ENCODE data around the gene NDUFAF3.

NDUFAF3 gene

GRCh38 chr3:49028298-49028672 is 6.4 kb downstream of the NDUFAF3 start:
- 0 out of 3 replicates have a peak, but pooled peaks have one; percentile 0 for ATAC-seq
- TF ChIP-seq, protein P1, sequence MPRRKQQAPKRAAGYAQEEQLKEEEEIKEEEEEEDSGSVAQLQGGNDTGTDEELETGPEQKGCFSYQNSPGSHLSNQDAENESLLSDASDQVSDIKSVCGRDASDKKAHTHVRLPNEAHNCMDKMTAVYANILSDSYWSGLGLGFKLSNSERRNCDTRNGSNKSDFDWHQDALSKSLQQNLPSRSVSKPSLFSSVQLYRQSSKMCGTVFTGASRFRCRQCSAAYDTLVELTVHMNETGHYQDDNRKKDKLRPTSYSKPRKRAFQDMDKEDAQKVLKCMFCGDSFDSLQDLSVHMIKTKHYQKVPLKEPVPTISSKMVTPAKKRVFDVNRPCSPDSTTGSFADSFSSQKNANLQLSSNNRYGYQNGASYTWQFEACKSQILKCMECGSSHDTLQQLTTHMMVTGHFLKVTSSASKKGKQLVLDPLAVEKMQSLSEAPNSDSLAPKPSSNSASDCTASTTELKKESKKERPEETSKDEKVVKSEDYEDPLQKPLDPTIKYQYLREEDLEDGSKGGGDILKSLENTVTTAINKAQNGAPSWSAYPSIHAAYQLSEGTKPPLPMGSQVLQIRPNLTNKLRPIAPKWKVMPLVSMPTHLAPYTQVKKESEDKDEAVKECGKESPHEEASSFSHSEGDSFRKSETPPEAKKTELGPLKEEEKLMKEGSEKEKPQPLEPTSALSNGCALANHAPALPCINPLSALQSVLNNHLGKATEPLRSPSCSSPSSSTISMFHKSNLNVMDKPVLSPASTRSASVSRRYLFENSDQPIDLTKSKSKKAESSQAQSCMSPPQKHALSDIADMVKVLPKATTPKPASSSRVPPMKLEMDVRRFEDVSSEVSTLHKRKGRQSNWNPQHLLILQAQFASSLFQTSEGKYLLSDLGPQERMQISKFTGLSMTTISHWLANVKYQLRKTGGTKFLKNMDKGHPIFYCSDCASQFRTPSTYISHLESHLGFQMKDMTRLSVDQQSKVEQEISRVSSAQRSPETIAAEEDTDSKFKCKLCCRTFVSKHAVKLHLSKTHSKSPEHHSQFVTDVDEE (CRISPR knock-in tag; IDR thresholded peaks at IDR 0.05): no peak
- TF ChIP-seq ZNF8 (CRISPR knock-in tag; IDR thresholded peaks at IDR 0.05) (no peak), CSRNP3 (CRISPR knock-in tag; IDR thresholded peaks at IDR 0.05) (no peak), RARB (CRISPR knock-in tag; IDR thresholded peaks at IDR 0.05) (no peak)

DNA sequence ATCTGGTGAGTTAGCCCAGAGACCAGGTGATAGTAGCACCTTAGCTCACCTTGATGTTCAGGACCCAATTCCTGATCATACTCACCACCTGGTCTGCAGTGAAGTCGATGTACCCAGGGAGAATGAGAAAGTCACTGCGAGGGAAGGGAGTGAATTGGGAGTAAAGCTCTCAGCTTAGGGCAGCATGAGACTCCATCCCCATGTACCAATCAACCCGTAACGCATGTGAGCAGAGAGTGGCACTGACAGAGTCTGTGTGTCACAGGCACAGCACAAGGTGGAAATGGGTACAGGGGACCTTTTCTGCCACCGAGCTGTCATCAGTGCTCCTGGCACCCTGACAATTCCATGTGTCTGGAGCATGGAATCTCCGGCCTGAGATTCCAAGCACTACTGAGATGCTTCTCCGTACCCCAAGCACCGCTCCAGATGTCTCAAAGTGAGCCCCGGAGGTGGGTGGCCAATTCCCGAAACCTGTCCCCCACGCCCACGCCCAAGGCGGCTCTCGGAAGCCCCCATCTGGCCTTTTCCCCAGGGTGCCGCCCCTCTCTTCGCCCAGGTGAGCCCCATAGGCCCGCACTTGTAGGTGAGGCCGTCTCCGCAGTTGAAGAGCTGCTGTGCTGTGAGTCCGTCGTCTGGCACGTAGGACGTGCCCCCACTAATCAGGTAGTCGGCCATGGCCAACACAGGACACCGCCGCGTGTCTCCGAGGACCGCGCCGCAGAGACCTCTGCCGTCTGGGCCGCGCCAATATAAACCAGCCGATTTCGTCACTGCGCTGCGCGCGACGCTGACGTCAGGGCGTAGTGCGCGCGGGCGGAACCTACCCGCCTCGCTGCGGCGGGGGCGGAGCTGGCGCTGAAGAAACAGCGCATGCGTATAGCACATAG is 7.0 kb downstream of the NDUFAF3 start, which contains the start of gene IMPDH2:
Gene IMPDH2 (minus strand): TSS at position 726 of the 890 bp plus-strand sequence. CDS start 48 bp downstream, at position 678.
- peak; percentile 91 for ATAC-seq
- TF ChIP-seq OSR1 (CRISPR knock-in tag; IDR thresholded peaks at IDR 0.05) (no peak), GLIS3 (CRISPR knock-in tag; IDR thresholded peaks at IDR 0.05) (peak; percentile 69; the same call in 1 of the 2 replicates), ZC3H10 (CRISPR knock-in tag; IDR thresholded peaks at IDR 0.05) (peak; percentile 72; the same call in 1 of the 2 replicates), ZNF565 (CRISPR knock-in tag; conservative IDR thresholded peaks at IDR 0.05; ENCODE audit: low read depth) (no peak), RARB (CRISPR knock-in tag; IDR thresholded peaks at IDR 0.05) (no peak), ESRRG (CRISPR knock-in tag; IDR thresholded peaks at IDR 0.05) (0 out of 2 replicates have a peak, but pooled peaks have one; percentile 24), ARNTL (CRISPR knock-in tag; IDR thresholded peaks at IDR 0.05; ENCODE audit: borderline replicate concordance, low read depth) (no peak), POU6F1 (CRISPR knock-in tag; IDR thresholded peaks at IDR 0.05; ENCODE audit: borderline replicate concordance, low read depth) (0 out of 2 replicates have a peak, but pooled peaks have one; percentile 11), CSRNP3 (CRISPR knock-in tag; IDR thresholded peaks at IDR 0.05) (peak; percentile 23; the same call in 1 of the 2 replicates), ZNF8 (CRISPR knock-in tag; IDR thresholded peaks at IDR 0.05) (no peak; the same call in 1 of the 2 replicates), PPARA (CRISPR knock-in tag; IDR thresholded peaks at IDR 0.05; ENCODE audit: borderline replicate concordance) (no peak), CSDC2 (CRISPR knock-in tag; IDR thresholded peaks at IDR 0.05) (0 out of 2 replicates have a peak, but pooled peaks have one; percentile 11), ISL1 (CRISPR knock-in tag; IDR thresholded peaks at IDR 0.05) (no peak), PATZ1 (CRISPR knock-in tag; IDR thresholded peaks at IDR 0.05; ENCODE audit: borderline replicate concordance) (no peak), ZFP30 (CRISPR knock-in tag; IDR thresholded peaks at IDR 0.05) (no peak), SNAI2 (CRISPR knock-in tag; IDR thresholded peaks at IDR 0.05) (no peak), TCF4 (CRISPR knock-in tag; IDR thresholded peaks at IDR 0.05; ENCODE audit: borderline replicate concordance) (no peak), TOX (CRISPR knock-in tag; IDR thresholded peaks at IDR 0.05; ENCODE audit: borderline replicate concordance) (no peak), ZFP3 (CRISPR knock-in tag; IDR thresholded peaks at IDR 0.05) (0 out of 2 replicates have a peak, but pooled peaks have one; percentile 31), CREB5 (CRISPR knock-in tag; IDR thresholded peaks at IDR 0.05; ENCODE audit: low read depth) (no peak), ZNF70 (CRISPR knock-in tag; IDR thresholded peaks at IDR 0.05) (0 out of 2 replicates have a peak, but pooled peaks have one; percentile 29), BACH2 (CRISPR knock-in tag; IDR thresholded peaks at IDR 0.05; ENCODE audit: borderline replicate concordance) (no peak)
- TF ChIP-seq, protein P1 (CRISPR knock-in tag; IDR thresholded peaks at IDR 0.05): no peak
